Activated T-helper 1 cell treated with anti-CD3 and anti-CD28 coated beads, Interleukin-12 subunit alpha, Interleukin-12 subunit beta, Interleukin-2, Interleukin-4 antibody, amounts not matched to agents 30 ng/mL and 10 ng/mL and 1 ng/mL, durations not matched to agents 14 hours and 24 hours and 36 hours (primary cell): ENCODE data around the gene DUS2. TPM values are rescaled to one million over a fixed set of nuclear protein-coding genes. Genes with fewer than 3 reads are reported as not detected.
"Not testable (repeated sequence)": the region's sequence is repeated elsewhere in the genome, so short reads cannot be mapped to it uniquely, and the experiment has no call there.

ENCODE experiments used
- DNase-seq: peaks from one replicate; pipeline ENCODE4 v3.0.0; 2021; ENCODE audit warnings: low spot score
- H3K27ac Mint-ChIP-seq: one replicate; pipeline ENCODE4 v1.8.0; 2021; ENCODE audit warnings: mild to moderate bottlenecking, mixed read lengths
- H3K27me3 Mint-ChIP-seq: one replicate; pipeline ENCODE4 v1.8.0; 2022; ENCODE audit warnings: mild to moderate bottlenecking, moderate library complexity, mixed read lengths; ENCODE audit not compliant: insufficient read depth
- H3K36me3 Mint-ChIP-seq: one replicate; pipeline ENCODE4 v1.8.0; 2021; ENCODE audit warnings: low read depth, mixed read lengths
- H3K4me1 Mint-ChIP-seq: one replicate; pipeline ENCODE4 v1.8.0; 2021; ENCODE audit warnings: low read depth, mixed read lengths
- H3K4me3 Mint-ChIP-seq: one replicate; pipeline ENCODE4 v1.8.0; 2021; ENCODE audit warnings: mild to moderate bottlenecking, moderate library complexity, mixed read lengths
- H3K9me3 Mint-ChIP-seq: one replicate; pipeline ENCODE4 v1.8.0; 2021; ENCODE audit warnings: mixed read lengths
- intact Hi-C: fragments of 100-400 bp; cut with micrococcal nuclease; formaldehyde crosslinking; loops from one replicate; pipeline ENCODE4 v1.15.1; 2024
- total RNA-seq: library from RNA; stranded (reverse); gene quantifications from 2 replicates; pipeline ENCODE4 v1.2.3, GENCODE V29; 2022

DUS2 gene
- total RNA-seq, 1 donor from 2014 or later: 34.7 TPM

DNA sequence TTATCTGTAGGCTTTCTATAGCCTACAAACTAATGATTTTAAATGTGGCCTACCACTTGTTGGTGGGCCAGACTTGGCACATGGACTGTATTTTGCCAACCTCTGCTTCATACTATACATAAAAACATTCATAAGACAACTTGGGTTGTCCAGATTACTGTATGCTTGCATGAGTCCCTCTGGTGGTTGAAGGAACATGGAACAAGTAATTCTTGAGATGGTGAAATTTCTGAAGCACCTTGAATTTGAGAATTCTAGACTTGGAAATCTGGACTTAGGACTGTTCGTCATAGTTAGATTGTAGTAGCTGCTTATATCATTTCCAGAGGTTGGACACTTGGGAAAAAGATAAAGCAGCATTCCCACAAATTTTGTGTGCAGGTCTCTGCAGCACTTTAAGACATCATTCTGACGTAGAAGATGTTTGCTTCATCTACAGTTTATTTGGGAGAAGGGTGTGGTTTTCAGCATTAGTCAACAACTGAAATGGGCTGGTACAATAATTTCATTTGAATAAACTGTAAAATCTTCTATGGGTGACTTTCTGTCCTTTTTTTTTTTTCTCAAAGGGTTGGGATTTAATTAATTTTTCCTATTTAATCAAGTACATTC is 93.3 kb downstream of the DUS2 start:
- Mint-ChIP-seq H3K27me3 (no peaks in the 10 kb centered on the region), H3K9me3 (peaks cover 10% of the 10 kb centered on the region), H3K4me1 (peaks cover 73% of the 10 kb centered on the region), H3K4me3 (no peak overlapping the region), H3K36me3 (peaks cover 18% of the 10 kb centered on the region), H3K27ac (peak overlapping the region; percentile 34)
- DNase-seq: no peak
- intact Hi-C loops: loop anchor here (1.0 kb wide), 2 partner anchors 22 to 30 kb away; no protein-coding TSS in a partner anchor

DNA sequence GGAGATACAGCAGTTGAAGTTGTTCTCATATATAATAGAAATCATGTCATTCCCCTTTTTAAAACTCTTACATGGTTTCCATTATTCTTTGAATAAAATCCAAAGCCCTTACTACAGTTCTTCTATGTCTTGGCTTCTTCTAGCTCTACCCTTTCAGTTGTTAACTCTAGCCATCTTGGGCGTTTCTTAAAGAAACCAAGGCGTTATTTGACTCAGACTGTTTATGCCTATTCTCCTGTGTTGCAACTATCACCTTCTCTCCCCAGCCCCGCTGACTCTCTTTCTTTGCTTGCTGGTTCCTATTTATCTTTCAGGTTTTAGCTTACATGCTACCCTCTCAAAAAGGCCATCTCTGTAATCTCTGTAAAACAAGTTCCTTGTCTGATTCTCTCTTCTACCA is 94.8 kb downstream of the DUS2 start:
- H3K4me3 Mint-ChIP-seq: no peak overlapping the region
- H3K27me3 Mint-ChIP-seq: no peaks in the 10 kb centered on the region
- intact Hi-C loops: no loop called here
- H3K9me3 Mint-ChIP-seq: peaks cover under 1% of the 10 kb centered on the region
- no peak for DNase-seq
- peaks cover 13% of the 10 kb centered on the region for H3K36me3 Mint-ChIP-seq
- peak overlapping the region; percentile 41 for H3K27ac Mint-ChIP-seq
- peaks cover 72% of the 10 kb centered on the region for H3K4me1 Mint-ChIP-seq

DNA sequence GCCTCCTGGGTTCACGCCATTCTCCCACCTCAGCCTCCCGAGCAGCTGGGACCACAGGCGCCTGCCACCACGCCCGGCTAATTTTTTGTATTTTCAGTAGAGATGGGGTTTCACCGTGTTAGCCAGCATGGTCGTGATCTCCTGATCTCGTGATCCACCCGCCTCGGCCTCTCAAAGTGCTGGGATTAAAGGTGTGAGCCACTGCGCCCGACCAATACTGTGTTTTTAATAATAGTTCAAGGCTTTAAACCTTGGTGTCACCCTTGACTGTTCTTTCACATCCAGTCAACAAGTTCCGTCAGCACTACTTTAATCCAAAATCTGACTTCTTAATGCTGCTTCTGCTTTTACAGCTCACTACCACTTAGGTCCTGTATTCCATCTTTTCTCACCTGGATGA is 95.9 kb downstream of the DUS2 start:
- H3K9me3 Mint-ChIP-seq, DNase-seq, H3K36me3 Mint-ChIP-seq, intact Hi-C loops, H3K4me3 Mint-ChIP-seq, H3K27me3 Mint-ChIP-seq: not testable (repeated sequence)
- Mint-ChIP-seq H3K4me1 (peaks cover 67% of the 10 kb centered on the region), H3K27ac (peak overlapping the region; percentile 59)

DNA sequence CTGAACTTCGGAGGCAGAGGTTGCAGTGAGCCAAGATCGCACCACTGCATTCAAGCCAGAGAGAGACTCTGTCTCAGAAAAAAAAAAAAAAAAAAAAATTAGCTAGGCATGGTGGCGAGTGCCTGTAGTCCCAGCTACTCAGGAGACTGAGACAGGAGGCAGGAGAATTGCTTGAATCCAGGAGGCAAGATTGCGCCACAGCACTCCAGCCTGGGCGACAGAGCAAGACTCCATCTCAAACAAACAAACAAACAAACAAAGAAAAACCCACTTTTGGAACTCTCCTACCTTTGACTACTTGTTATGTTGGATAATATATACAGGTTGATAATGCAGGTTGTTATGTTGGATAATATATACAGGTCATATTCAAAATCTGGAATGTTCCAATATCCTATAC is 97.4 kb downstream of the DUS2 start:
- intact Hi-C loops, H3K27ac Mint-ChIP-seq, H3K9me3 Mint-ChIP-seq, H3K27me3 Mint-ChIP-seq, DNase-seq, H3K4me3 Mint-ChIP-seq: not testable (repeated sequence)
- peaks cover 13% of the 10 kb centered on the region for H3K36me3 Mint-ChIP-seq
- H3K4me1 Mint-ChIP-seq: peaks cover 59% of the 10 kb centered on the region

DNA sequence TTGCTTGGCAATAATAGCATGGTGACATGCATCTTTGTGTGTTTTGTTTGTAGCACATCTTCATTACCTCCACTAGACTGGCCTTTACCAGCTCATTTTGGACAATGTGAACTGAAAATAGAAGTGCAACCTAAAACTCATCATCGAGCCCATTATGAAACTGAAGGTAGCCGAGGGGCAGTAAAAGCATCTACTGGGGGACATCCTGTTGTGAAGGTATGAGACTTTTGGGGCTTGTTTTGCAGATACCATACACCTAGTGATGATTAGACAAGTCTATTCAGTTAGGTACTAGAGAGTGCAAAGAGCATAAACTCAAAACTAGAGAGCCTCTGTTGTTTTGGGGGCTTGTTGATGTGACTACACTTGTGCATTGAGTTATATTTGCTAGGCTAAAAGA is 103.3 kb downstream of the DUS2 start:
- no peak overlapping the region for H3K27ac Mint-ChIP-seq
- peaks cover 32% of the 10 kb centered on the region for H3K4me1 Mint-ChIP-seq
- H3K36me3 Mint-ChIP-seq: peaks cover 21% of the 10 kb centered on the region
- DNase-seq: no peak
- H3K9me3 Mint-ChIP-seq: no peaks in the 10 kb centered on the region
- no peaks in the 10 kb centered on the region for H3K27me3 Mint-ChIP-seq
- intact Hi-C loops: no loop called here
- H3K4me3 Mint-ChIP-seq: no peak overlapping the region

DNA sequence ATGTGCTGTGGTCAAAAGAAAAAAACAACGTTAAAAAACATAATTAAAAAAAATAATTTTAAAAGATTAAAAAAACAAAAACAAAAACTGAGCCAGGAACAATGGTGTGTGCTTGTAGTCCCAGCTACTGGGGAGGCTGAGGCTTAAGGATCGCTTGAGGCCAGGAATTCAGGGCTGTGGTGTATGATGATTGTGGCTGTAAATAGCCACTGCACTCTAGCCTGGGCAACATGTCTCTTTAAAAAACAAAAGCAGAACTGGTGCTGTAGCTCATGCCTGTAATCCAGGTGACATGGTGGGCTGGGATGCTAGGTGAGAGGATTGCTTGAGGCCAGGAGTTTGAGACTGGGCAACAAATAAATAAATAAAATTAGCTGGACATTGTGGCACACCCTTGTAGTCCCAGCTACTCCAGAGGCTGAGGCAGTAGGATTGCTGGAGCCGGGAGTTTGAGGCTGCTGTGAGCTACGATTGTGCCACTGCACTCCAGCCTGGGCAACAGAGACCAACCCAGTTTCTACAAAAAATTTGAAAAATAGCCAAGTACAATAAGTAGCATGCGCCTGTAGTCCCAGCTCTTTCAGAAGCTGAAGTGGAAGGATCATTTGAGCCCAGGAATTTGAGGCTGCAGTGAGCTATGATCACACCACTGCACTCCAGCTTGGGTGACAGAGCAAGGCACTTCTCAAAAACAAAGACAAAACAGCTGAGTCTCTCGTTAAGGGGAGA is 105.7 kb downstream of the DUS2 start:
- DNase-seq: no peak
- peaks cover 25% of the 10 kb centered on the region for H3K36me3 Mint-ChIP-seq
- H3K4me1 Mint-ChIP-seq: peaks cover 36% of the 10 kb centered on the region
- no peak overlapping the region for H3K27ac Mint-ChIP-seq
- intact Hi-C loops: no loop called here
- no peaks in the 10 kb centered on the region for H3K27me3 Mint-ChIP-seq
- H3K4me3 Mint-ChIP-seq: no peak overlapping the region
- no peaks in the 10 kb centered on the region for H3K9me3 Mint-ChIP-seq

Other genes with a start within 250 kb of the DUS2 start
- gene RANBP10, start 216.7 kb upstream of the DUS2 start, total RNA-seq: 23.0 and 25.7 TPM in 2 replicates
- gene TSNAXIP1, start 216.4 kb upstream of the DUS2 start, total RNA-seq: 0.52 and 0.83 TPM in 2 replicates
- 43.0 and 49.5 TPM in 2 replicates for gene THAP11, start 181.0 kb upstream of the DUS2 start, total RNA-seq
- 183 and 186 TPM in 2 replicates for gene NUTF2, start 176.4 kb upstream of the DUS2 start, total RNA-seq
- 41.6 and 45.0 TPM in 2 replicates for gene CENPT, start 175.6 kb upstream of the DUS2 start, total RNA-seq
- gene EDC4, start 150.2 kb upstream of the DUS2 start, total RNA-seq: 115 and 128 TPM in 2 replicates
- gene NRN1L, start 138.4 kb upstream of the DUS2 start, total RNA-seq: 0.65 and 0.76 TPM in 2 replicates
- gene PSKH1, start 130.0 kb upstream of the DUS2 start, total RNA-seq: 17.8 TPM in 2 replicates
- 5.5 and 6.9 TPM in 2 replicates for gene CTRL, start 91.4 kb upstream of the DUS2 start, total RNA-seq
- 213 and 218 TPM in 2 replicates for gene PSMB10, start 86.4 kb upstream of the DUS2 start, total RNA-seq
- 12.7 and 20.3 TPM in 2 replicates for gene LCAT, start 79.2 kb upstream of the DUS2 start, total RNA-seq
- gene SLC12A4, start 54.6 kb upstream of the DUS2 start, total RNA-seq: 40.0 and 43.1 TPM in 2 replicates
- not detected in 2 replicates for gene DPEP3, start 42.8 kb upstream of the DUS2 start, total RNA-seq
- gene DPEP2, start 23.8 kb upstream of the DUS2 start, total RNA-seq: 2.4 and 2.6 TPM in 2 replicates
- not detected in 2 replicates for gene DPEP2NB, start 7.4 kb upstream of the DUS2 start, total RNA-seq
- 28.2 and 28.4 TPM in 2 replicates for gene DDX28, start 52 bp upstream of the DUS2 start, total RNA-seq
- 152 and 157 TPM in 2 replicates for gene NFATC3, start 62.1 kb downstream of the DUS2 start, total RNA-seq
- 0.10 and 0.12 TPM in 2 replicates for gene ESRP2, start 212.8 kb downstream of the DUS2 start, total RNA-seq
- 8.6 and 8.8 TPM in 2 replicates for gene PLA2G15, start 222.1 kb downstream of the DUS2 start, total RNA-seq
- gene SLC7A6, start 241.2 kb downstream of the DUS2 start, total RNA-seq: 139 and 143 TPM in 2 replicates